ENCODE measurements around the gene NKX3-2. TPM values are rescaled to one million over a fixed set of nuclear protein-coding genes. Genes with fewer than 3 reads are reported as not detected.

NKX3-2 gene
- total RNA-seq, 2 experiments from 2014 or later = not detected

GRCh38 chr4:13492747-13493146 is 51.6 kb downstream of the NKX3-2 start:
- Mint-ChIP-seq H3K9me3 (peaks cover 6% of the 10 kb centered on the region), H3K4me3 (no peak overlapping the region), H3K4me1 (ENCODE audit: low read depth) (no peaks in the 10 kb centered on the region), H3K27me3 (peaks cover 34% of the 10 kb centered on the region), H3K27ac (no peak overlapping the region), H3K36me3 (ENCODE audit: low read depth) (no peaks in the 10 kb centered on the region)
- no peak for DNase-seq
- POLR2A ChIA-PET = no interaction called here
- ATAC-seq = no peak
- CTCF ChIA-PET = interaction anchor here (0.8 kb wide), 1 partner anchor 28 kb away, joined by 3 read pairs; no protein-coding TSS in a partner anchor
- no peak for TF ChIP-seq CTCF (IDR thresholded peaks at IDR 0.05)
- intact Hi-C loops (cut with micrococcal nuclease) = no loop called here

Other genes starting within 250 kb of the NKX3-2 start
- gene RAB28, start 60.2 kb downstream of the NKX3-2 start, total RNA-seq = 10 to 100 TPM; 12.5 to 13.1 TPM
- 10 to 100 TPM; 27.2 to 28.9 TPM for gene BOD1L1, start 83.2 kb upstream of the NKX3-2 start, total RNA-seq